RPMI7951 (cell line): ENCODE data around the gene IFFO2. TPM values are rescaled to one million over a fixed set of nuclear protein-coding genes. Genes with fewer than 3 reads are reported as not detected.

ENCODE experiments used
- total RNA-seq: library from RNA; depleted of rRNA; stranded (reverse); fragments of >200 nt; shearing (Covaris generic); gene quantifications from 2 replicates; pipeline ENCODE4 v1.2.3, GENCODE V29; 2014; rRNA removed

The IFFO2 gene
- total RNA-seq, 1 experiment from 2014 or later: 9.9 TPM

Other genes with a start within 250 kb of the IFFO2 start
- gene TAS1R2, start 97.0 kb downstream of the IFFO2 start, total RNA-seq: not detected in 2 replicates
- gene ALDH4A1, start 54.1 kb downstream of the IFFO2 start, total RNA-seq: 13.1 and 13.4 TPM in 2 replicates